ENCODE measurements around the gene OSBPL8. TPM values are rescaled to one million over a fixed set of nuclear protein-coding genes. Genes with fewer than 3 reads are reported as not detected.

OSBPL8 gene
- total and polyA plus RNA-seq, 2 experiments from 2014 or later, result 78.0 to 124 TPM

DNA sequence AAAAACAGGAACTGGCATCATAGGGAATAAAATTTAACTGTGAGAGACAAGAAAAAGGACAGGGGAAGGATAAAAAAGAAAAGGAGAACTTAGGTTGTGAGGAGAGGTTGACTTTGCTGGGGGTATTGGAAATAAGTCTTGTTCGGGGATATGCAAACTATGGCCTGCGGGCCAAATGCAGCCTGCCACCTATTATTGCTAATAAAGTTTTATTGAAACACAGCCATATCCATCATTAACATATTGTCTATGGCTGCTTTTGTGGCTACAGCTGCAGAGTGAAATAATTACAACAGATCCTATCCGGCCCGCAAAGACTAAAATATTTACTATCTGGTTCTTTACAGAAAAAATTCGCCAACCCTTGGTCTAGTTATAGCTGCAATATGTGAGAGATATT, 230.0 kb downstream of the OSBPL8 start (continued):
- TF ChIP-seq, protein P1, sequence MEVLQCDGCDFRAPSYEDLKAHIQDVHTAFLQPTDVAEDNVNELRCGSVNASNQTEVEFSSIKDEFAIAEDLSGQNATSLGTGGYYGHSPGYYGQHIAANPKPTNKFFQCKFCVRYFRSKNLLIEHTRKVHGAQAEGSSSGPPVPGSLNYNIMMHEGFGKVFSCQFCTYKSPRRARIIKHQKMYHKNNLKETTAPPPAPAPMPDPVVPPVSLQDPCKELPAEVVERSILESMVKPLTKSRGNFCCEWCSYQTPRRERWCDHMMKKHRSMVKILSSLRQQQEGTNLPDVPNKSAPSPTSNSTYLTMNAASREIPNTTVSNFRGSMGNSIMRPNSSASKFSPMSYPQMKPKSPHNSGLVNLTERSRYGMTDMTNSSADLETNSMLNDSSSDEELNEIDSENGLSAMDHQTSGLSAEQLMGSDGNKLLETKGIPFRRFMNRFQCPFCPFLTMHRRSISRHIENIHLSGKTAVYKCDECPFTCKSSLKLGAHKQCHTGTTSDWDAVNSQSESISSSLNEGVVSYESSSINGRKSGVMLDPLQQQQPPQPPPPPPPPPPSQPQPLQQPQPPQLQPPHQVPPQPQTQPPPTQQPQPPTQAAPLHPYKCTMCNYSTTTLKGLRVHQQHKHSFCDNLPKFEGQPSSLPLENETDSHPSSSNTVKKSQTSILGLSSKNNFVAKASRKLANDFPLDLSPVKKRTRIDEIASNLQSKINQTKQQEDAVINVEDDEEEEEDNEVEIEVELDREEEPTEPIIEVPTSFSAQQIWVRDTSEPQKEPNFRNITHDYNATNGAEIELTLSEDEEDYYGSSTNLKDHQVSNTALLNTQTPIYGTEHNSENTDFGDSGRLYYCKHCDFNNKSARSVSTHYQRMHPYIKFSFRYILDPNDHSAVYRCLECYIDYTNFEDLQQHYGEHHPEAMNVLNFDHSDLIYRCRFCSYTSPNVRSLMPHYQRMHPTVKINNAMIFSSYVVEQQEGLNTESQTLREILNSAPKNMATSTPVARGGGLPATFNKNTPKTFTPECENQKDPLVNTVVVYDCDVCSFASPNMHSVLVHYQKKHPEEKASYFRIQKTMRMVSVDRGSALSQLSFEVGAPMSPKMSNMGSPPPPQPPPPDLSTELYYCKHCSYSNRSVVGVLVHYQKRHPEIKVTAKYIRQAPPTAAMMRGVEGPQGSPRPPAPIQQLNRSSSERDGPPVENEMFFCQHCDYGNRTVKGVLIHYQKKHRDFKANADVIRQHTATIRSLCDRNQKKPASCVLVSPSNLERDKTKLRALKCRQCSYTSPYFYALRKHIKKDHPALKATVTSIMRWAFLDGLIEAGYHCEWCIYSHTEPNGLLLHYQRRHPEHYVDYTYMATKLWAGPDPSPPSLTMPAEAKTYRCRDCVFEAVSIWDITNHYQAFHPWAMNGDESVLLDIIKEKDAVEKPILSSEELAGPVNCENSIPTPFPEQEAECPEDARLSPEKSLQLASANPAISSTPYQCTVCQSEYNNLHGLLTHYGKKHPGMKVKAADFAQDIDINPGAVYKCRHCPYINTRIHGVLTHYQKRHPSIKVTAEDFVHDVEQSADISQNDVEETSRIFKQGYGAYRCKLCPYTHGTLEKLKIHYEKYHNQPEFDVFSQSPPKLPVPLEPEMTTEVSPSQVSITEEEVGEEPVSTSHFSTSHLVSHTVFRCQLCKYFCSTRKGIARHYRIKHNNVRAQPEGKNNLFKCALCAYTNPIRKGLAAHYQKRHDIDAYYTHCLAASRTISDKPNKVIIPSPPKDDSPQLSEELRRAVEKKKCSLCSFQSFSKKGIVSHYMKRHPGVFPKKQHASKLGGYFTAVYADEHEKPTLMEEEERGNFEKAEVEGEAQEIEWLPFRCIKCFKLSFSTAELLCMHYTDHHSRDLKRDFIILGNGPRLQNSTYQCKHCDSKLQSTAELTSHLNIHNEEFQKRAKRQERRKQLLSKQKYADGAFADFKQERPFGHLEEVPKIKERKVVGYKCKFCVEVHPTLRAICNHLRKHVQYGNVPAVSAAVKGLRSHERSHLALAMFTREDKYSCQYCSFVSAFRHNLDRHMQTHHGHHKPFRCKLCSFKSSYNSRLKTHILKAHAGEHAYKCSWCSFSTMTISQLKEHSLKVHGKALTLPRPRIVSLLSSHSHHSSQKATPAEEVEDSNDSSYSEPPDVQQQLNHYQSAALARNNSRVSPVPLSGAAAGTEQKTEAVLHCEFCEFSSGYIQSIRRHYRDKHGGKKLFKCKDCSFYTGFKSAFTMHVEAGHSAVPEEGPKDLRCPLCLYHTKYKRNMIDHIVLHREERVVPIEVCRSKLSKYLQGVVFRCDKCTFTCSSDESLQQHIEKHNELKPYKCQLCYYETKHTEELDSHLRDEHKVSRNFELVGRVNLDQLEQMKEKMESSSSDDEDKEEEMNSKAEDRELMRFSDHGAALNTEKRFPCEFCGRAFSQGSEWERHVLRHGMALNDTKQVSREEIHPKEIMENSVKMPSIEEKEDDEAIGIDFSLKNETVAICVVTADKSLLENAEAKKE (CRISPR knock-in tag; IDR thresholded peaks at IDR 0.05), result no peak
- TF ChIP-seq ETS1 (IDR thresholded peaks at IDR 0.05) (no peak), CREB1 (CRISPR knock-in tag; IDR thresholded peaks at IDR 0.05; ENCODE audit: low read depth) (no peak)

DNA sequence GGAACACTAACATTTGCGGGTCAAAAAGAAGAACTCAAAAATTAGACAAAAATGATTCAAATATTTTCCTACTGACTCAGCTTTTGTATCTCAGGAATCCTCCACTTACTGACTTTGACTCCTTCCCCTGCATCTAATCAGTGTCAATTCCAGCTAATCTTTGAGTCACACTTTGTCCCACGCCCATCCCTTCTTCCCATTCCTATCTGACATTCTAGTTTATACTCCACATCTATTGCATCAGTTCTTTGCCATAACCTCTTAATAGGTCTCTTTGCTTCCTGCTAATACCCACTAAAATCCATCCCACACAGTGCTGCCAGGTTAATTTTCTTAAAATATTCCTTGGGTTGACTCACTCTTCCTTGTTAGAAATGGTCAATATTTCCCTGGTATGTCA, 230.4 kb downstream of the OSBPL8 start:
- no peaks in the 10 kb centered on the region for H3K79me2 ChIP-seq (replicated peaks; ENCODE audit: insufficient read depth)
- H3K4me2 ChIP-seq, result no peak overlapping the region
- H3K27ac ChIP-seq (ENCODE audit: low read depth), result no peak overlapping the region
- no peaks in the 10 kb centered on the region for H3F3A ChIP-seq (replicated peaks; ENCODE audit: low read depth)
- no peaks in the 10 kb centered on the region; the same call in 1 of the 2 replicates for H3K36me3 ChIP-seq (ENCODE audit: insufficient read depth)
- H2AFZ ChIP-seq, result no peak overlapping the region
- no peaks in the 10 kb centered on the region for H3K4me1 ChIP-seq (ENCODE audit: insufficient read depth)
- H3K4me1 Mint-ChIP-seq, result no peaks in the 10 kb centered on the region
- no peak for ATAC-seq
- H4K20me1 ChIP-seq (replicated peaks; ENCODE audit: insufficient read depth), result no peaks in the 10 kb centered on the region
- H3K27ac Mint-ChIP-seq, result no peak overlapping the region
- 0 out of 2 replicates have a peak, but pooled peaks cover 3% of the 10 kb centered on the region for H3K9me2 ChIP-seq (ENCODE audit: insufficient read depth)
- H3K27me3 ChIP-seq (ENCODE audit: insufficient read depth), result no peaks in the 10 kb centered on the region
- H3K4me3 ChIP-seq, result no peak overlapping the region
- H3K9me3 Mint-ChIP-seq, result peaks cover 27% of the 10 kb centered on the region
- H3K36me3 Mint-ChIP-seq (ENCODE audit: low read depth), result peaks cover 7% of the 10 kb centered on the region; the same call in 2 of the 3 replicates
- H3K27me3 Mint-ChIP-seq (ENCODE audit: insufficient read depth, low read depth, poor library complexity), result peaks cover 8% of the 10 kb centered on the region
- no peak for DNase-seq (ENCODE audit: low spot score)
- H3K4me3 Mint-ChIP-seq, result no peak overlapping the region
- TF ChIP-seq POLR2AphosphoS5 (IDR thresholded peaks at IDR 0.05; ENCODE audit: low read depth), result no peak
- TF ChIP-seq ZNF114 (CRISPR knock-in tag; IDR thresholded peaks at IDR 0.05), result no peak
- TF ChIP-seq ETS1 (IDR thresholded peaks at IDR 0.05), result no peak
- no peak for TF ChIP-seq CTCF (conservative IDR thresholded peaks at IDR 0.05; ENCODE audit: low read depth in 2 of 2)
- TF ChIP-seq NANOG (IDR thresholded peaks at IDR 0.05; ENCODE audit: borderline replicate concordance), result no peak
- no peak for TF ChIP-seq JUNB (IDR thresholded peaks at IDR 0.05; ENCODE audit: unreplicated experiment)

Data from GM23338 (cell line).